GM12892 (cell line): Measurements from ENCODE around the gene TAS1R2.
"Not testable (repeated sequence)": the region's sequence is repeated elsewhere in the genome, so short reads cannot be mapped to it uniquely, and the experiment has no call there.

Source experiments
- DNase-seq: peaks from one replicate; pipeline ENCODE4 v3.0.0; 2011; ENCODE audit not compliant: insufficient read length
- FAIRE-seq: peaks from 2 replicates; lab custom pipeline; 2011; peaks lifted over from hg19 to GRCh38; lab: Jason Lieb, UNC
- POLR2A ChIP-seq: IDR thresholded peaks from 2 replicates; pipeline ENCODE4 v1.6.1; 2011; ENCODE audit warnings: low read depth, low read length, control low read depth
- POLR2AphosphoS5 ChIP-seq: IDR thresholded peaks from 2 replicates; pipeline ENCODE4 v1.6.1; 2011; ENCODE audit warnings: low read depth, low read length, control low read depth
- TAF1 ChIP-seq: IDR thresholded peaks from 2 replicates; pipeline ENCODE4 v1.6.1; 2011; ENCODE audit warnings: low read depth, mild to moderate bottlenecking, control low read depth, low read length, borderline replicate concordance

The TAS1R2 gene

GRCh38 chr1:18874036-18874435, 14.6 kb upstream of the TAS1R2 start:
- TF ChIP-seq POLR2AphosphoS5 (no peak), TAF1 (no peak)

DNA sequence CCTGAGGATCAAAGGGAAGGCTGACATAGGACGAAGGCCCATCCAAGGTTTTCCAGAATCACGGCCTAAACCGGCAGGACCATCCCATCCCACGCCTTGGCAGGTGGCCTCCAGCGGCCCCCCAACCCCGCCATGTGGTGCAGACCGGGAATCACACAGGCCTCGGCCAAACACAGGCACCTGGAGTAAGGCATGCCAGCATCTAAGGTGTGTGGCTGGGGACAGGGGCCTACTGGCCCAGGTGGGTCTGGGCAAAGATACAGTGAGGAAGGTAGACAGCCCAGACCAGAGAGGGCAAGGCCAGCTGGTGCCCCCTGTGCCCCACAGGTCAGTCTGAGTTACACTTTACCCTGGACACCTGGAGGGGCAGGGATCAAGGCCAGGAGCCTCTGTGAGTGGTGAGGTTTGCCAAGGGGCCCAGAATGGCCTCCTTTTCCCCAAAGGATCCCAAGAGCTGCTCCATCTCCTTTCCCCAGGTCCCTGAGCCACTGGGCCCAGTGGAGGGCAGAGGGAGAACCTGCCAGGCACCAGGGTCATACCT, 12.7 kb upstream of the TAS1R2 start:
- no peak for FAIRE-seq
- TF ChIP-seq POLR2AphosphoS5: no peak
- TF ChIP-seq TAF1: no peak
- no peak for TF ChIP-seq POLR2A
- DNase-seq: no peak

More at GRCh38 chr1:18874036-18874435, 14.6 kb upstream of the TAS1R2 start:
- FAIRE-seq: no peak
- DNase-seq: no peak

GRCh38 chr1:18871401-18872070, 12.1 kb upstream of the TAS1R2 start:
- DNase-seq: no peak
- FAIRE-seq: no peak
- TF ChIP-seq TAF1: no peak
- TF ChIP-seq POLR2A: no peak
- TF ChIP-seq POLR2AphosphoS5: no peak

DNA sequence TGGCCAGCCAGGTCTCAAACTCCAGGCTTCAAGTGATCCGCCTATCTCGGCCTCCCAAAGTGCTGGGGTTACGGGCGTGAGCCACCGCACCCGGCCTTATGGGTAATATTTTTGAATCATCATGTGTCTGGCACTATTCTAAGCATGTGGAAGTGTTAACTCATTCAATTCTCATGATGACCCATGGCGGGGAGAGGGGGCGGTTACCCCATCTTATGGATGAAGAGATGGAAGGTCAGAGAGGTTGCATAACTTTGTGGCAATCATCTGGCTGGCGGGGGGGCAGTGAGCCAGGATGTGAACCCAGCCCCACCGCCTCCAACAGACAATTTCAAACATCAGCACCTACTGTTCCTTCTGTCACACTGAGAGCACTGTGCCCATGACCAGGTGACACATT, 11.5 kb upstream of the TAS1R2 start:
- TF ChIP-seq POLR2AphosphoS5: no peak
- TF ChIP-seq POLR2A: no peak
- no peak for TF ChIP-seq TAF1
- no peak for FAIRE-seq
- DNase-seq: no peak

DNA sequence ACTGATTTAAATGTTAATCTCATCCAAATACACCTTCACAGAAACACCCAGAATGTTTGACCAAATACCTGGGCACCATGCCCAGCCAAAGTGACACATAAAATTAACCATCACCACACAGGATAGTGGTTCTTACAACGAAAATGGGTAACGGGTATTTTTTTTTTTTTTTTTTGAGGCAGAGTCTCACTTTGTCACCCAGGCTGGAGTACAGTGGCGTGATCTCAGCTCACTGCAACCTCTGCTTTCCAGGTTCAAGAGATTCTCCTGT, 11.1 kb upstream of the TAS1R2 start:
- DNase-seq, FAIRE-seq: not testable (repeated sequence)

DNA sequence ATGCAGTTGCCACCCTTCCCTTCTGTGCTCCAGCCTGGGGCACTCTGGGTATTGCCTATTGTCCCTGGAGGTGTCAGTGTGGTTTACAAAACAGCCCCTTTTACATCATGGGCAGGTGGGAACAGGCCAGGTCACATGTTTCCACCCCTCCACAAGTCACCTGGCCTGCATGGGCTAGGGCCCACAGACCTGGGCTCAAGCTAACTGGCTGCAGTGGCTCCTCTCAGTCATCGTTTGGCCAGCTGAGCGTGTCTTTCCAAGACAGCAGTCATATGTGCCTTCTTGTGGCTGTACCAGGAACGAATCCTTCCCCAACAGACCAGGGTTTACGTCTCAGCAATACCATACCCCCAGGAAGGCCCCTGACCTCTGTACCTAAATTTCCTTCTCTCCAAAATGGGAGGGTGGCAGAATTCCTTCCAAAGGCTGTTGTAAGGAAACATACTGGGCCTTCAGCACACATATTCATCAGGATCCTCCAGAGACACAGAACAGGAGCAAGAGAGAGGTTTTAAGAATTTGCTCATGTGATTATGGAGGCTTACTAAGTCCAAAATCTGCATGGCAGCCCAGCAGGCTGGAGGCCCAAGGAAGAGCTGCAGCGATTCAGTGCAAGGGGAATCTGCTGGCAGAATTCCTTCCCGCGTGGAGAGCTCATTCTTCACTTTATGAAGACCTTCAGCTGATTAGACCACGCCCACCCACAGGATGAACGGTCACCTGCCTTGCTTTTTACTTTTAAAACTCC, 10.6 kb upstream of the TAS1R2 start:
- DNase-seq: no peak
- TF ChIP-seq POLR2AphosphoS5 (no peak), POLR2A (no peak), TAF1 (no peak)
- FAIRE-seq: no peak

DNA sequence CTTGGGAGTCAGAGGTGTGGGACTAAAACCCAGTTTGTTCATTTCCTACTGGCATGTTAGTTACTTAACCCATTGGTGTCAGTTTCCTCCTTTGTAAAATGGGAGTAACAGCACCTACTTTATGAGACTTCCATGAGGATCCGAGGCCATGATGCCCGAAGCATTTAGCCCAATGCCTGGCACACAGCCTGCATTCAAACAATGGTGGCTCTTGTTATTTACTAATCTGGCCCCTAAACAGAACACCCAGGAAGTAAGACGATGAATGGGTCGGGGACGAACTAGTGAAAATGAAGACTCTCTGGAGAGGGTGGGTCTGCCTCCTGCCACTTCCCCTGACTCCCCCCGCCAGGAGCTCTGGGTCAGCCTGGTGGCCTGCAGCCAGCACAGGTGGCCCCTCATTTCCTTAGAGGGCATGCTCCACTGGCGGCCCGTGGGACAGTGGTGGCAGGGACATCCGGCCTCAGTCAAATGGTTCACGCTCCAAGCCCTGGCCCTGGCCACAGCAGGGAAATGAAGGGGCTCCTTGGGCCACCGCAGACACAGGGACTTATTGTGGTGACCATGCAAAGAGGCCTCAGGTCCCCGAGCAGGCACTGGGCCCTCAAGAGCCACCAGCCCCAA, 9.5 kb upstream of the TAS1R2 start:
- FAIRE-seq (no peak), DNase-seq (no peak)
- TF ChIP-seq POLR2AphosphoS5 (no peak), POLR2A (no peak), TAF1 (no peak)

- no peak for FAIRE-seq
- TF ChIP-seq TAF1 (no peak), POLR2A (no peak), POLR2AphosphoS5 (no peak)
- DNase-seq: no peak
These were observed 8.9 kb upstream of the TAS1R2 start for GRCh38 chr1:18868354-18868753.

DNA sequence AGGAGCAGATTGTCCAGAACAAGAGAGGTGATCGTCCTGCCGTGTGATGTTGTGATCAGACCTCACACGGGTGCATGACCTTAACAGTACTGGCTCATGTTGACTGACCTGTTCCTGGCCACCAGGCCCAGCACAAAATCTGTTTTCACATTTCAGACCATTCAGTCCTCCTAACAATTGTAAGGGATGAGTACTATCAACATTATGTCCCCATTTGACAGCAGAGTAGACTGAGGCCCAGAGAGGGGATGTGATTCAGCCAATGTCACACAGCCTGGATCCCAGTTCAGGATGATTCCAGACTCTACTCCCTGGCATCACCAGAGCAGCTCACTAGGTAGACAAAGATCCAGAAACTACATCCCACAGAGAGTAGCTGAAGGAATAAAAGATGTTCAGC, 7.4 kb upstream of the TAS1R2 start:
- DNase-seq (no peak), FAIRE-seq (no peak)
- no peak for TF ChIP-seq POLR2AphosphoS5
- no peak for TF ChIP-seq TAF1
- TF ChIP-seq POLR2A: no peak

GRCh38 chr1:18866314-18866713, 6.9 kb upstream of the TAS1R2 start:
- FAIRE-seq: no peak
- DNase-seq: no peak
- TF ChIP-seq TAF1: no peak
- no peak for TF ChIP-seq POLR2A
- no peak for TF ChIP-seq POLR2AphosphoS5

DNA sequence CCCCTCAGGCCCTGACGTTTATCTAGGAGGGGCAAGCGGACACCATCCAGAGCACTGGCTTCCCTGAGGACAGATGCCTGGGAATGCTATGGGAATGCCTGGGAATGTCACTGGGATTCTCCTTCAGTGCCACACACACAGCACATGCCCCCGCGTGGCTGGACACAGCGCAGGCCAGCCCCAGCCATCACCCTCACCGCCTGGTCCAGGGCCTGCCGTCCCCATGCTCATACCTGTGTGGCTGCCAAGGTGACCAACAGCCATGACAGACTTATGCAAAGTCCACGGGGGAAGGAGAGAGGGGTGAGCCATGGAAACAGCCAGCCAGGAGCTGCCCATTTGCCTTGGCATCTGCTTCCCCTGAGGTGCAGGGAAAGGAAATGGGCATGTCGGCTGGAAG, 5.7 kb upstream of the TAS1R2 start:
- FAIRE-seq (no peak), DNase-seq (no peak)
- TF ChIP-seq POLR2A: no peak
- no peak for TF ChIP-seq TAF1
- no peak for TF ChIP-seq POLR2AphosphoS5

DNA sequence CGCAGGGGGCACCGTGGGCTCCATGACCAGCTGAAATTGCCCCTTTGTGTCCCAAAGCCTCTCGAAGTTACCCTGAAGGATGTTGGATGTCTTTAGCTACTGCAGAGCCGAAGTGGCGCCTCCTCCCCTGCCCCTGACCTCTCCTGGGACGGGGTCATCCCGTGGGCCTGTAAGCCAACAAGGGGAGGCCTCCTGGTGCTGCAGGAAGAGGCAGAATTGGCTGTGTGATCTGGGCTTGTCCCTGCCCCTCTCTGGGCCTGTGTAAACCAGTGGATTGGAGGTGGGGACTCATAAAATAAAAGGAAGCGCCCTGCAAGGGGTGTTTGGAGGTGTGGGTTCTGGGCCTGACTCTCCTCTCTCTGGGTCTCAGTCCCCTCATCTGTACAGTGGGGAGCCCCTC, 2.1 kb upstream of the TAS1R2 start:
- TF ChIP-seq POLR2A (no peak), TAF1 (no peak), POLR2AphosphoS5 (no peak)
- DNase-seq (no peak), FAIRE-seq (no peak)
